GF-D8 (cell line): ENCODE measurements around the gene SEMA6A.

ENCODE experiments used
- DNase-seq: peaks from one replicate; lab custom pipeline; 2025; lab: John Stamatoyannopoulos, UW

Gene SEMA6A

DNA sequence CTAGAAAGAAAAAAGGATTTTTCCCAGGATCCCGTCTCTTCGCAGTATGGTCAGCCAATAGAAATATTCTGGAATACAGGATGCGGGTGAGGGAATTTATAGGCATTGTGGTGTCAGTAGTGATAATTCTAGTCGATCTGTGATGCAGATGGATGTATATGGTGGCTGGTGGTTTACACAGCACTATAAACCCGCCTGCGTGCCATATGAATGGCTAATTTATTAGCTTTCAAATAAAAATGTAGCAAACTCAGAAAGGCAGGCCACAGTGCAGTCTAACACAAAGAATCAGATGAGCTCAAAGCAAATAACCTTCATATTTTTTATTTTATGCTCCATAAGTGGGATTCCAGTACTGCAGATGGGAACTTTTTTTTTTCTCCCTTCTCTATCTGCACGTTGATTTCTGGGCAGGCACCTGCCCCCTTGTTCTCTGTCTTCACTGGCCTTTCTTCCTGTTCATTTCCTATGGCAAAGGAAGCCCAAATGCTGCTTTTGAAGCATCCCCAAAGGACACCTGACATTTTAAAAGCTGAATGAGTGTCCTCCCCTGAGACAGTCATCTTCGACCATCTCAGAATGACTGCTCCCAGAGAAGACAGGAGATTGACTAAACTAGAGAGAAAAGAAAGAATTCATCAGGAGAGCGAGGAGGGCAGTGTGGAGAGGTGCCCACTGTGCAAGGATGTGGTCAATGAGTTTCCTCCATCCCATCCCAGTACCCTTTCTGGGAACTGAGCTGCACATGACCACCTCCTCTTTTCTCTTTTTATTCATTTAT is 52.1 kb downstream of the SEMA6A start:
- no peak for DNase-seq

DNA sequence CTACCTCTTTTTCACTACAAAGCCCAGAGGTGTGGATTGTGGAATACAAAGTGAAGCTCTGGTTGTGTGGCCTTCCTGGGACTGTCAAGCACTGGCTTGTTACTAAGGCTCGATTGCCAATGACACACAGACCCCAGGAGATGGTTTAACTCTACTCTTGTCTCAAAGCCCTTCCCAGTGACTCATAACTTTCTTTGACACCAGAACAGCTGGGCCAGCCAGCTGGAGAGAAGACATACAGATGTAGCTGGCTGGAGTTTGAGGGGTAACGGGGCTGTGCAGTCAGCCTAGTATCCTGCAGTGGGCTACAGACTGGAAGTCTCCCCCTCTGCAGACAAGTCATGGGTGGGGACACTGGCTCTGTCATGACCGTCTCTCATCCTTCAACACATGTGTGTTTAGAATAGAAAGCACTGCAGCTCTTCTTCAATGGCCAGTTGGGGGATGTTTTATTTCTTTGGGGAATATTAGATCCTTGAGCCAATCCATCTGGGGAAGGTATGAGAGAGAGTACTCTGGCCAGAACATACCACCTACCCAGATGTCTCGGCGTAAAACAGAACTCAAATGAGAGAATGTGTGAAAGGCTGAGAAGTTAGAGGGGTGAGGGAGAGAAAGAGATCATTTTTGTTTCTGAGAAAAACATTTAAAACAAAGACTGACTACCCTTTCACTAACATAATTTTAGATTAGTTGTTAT is 53.3 kb downstream of the SEMA6A start:
- no peak for DNase-seq

GRCh38 chr5:116520771-116521170 is 53.9 kb downstream of the SEMA6A start:
- DNase-seq, result no peak

DNA sequence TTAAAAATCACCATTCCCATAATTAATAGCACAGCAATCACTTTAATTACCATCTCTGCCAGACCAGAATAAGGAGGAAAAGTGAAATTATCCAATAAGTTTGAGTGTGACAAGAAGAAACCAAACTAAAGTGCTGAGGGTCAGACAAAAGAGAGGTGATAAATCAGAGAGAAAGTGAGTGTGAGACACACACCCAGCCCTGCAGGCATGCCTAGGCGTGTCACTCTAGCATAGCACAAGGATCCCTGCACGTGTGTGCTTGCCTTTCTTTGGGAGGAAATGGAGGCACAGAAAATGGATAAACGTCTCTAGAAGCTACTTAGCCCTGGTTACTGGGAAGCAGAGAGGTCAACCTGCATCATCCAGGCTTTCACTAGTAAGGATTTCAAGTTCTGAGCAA is 56.2 kb downstream of the SEMA6A start:
- no peak for DNase-seq

- no peak for DNase-seq
These were observed 57.1 kb downstream of the SEMA6A start for GRCh38 chr5:116517488-116517887.

GRCh38 chr5:116516021-116516420 is 58.6 kb downstream of the SEMA6A start:
- no peak for DNase-seq

DNA sequence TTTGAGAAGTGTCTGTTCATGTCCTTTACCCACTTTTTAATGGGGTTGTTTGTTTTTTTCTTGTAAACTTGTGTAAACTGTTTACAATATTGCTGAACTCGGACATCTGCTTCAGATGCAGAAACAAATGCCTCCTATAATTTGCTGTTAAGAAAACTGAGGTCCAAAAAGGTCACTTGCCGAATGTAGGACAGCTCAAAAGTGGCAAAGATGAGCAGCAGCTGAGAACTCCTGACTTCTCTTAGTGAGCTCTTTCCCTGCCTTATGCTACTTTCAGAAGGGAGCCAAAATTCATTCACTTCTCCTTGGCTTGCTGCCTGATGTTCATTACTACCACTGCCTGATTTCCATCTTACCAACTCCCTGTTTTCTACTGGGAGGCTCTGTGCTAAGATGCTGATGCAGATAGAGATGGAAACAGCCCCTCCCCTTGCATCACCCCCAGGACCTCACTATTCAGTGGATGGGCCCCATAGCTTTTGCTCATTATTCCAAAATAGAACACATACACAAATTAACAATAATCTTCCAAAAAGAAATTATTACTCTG is 60.1 kb downstream of the SEMA6A start:
- DNase-seq, result no peak

DNA sequence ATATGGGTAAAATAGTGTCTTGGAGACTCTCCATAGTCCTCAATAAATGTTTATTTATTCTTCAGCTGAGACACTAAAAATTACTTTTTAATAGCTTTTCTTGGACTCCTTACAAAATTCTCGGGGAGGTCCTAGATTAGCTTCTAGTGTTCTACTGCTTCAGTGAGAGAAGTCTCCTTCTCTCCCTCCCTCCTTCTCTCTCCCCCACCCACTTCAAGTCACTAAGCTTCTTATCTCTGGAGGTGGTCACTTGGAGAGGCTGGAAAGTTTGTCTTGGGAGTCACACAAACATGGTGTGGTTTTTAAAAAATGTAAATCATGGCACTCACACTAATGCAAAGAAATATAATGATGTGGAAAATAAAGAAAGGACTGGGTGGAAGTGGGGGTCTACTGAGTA is 64.1 kb downstream of the SEMA6A start:
- DNase-seq, result no peak

DNA sequence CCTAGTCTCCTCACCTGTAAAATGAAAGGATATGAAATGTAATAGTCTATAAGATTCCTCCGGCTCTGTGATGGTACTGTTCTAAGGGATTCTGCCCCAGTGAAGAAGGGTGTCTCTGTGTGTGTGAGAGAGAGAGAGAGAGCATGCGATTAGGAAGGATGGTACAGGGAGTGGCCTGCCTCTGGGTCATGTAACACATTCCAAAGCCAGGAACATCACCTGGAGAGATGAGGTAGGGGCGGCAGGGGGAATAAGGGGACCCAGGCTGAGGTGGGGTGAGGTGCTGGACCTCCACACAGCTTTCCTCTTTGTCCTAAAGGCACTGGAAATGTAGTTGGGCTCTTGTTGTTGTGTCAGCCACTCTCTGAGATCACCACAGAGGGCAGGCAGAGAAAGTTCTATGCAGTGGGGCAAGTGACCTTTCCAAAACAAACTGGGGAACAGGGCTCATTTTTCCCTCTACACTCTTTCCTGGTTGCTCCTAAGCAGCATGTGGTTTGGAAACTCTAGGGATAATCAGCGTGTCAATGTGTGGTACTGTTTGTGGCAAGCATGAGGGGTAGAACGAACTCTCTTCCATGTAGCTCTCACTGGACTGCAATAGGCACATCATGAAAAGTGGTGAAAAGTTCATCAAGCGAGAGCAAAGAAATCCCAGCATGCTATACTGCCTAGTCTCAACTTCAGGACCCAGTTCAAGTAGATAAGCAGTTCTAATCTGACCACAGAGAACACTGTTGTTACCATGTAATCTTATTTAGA is 65.0 kb downstream of the SEMA6A start:
- no peak for DNase-seq

- no peak for DNase-seq
These were observed 65.8 kb downstream of the SEMA6A start for GRCh38 chr5:116508835-116509234.

DNA sequence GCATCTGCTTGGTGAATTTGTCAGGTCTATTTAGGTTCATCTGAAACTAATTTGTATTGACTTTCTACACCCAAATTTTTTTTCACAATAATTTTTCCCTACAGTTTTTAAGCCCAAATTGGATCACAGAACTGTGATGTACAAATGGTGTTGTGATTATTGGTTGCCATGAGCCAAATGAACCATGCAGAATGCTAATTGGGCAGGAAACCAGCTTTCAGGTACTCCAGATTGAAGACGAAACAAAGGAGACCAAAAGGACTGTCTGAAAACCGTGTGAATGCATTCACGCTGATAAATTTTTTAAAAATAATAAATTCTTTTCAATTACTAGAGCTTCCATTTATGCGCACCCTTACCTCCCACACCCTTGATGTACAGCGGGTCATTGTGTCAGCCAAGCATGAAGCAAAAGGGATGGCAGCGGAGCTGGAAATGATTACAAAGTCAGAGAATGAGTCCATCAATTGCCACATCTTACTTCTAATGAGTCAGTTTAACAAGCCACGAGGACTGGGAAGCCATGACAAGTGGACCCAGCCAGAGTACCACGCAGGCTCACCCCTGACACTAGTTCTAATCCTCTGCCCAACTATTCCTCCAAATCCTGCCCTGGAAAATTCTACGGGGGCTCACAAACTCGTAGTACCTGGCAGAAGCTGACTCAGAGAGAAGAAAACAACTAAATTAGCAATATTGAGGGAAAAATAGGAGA is 66.5 kb downstream of the SEMA6A start:
- DNase-seq, result no peak

DNA sequence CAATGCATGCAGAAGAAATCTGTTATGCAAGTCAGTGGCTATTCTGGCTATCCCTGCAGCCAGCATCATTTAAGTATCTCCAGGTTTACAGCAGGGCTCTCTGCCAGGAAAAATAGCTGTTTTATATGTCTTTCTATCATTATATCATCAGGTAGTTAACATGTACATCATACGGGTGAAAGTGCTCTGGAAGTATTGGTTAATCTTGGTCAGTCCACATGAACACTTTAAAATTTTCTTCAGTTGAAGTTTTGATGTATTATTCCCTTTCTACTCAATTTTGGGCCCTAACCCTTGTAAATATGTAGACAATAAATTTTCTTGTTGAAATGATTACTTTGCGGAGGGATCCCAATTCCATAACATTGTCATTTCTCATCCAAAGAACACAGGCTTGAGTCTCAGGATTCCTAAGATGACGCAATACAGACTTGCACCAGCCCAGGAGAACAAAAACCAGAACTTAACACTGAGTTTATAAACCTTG is 67.5 kb downstream of the SEMA6A start:
- no peak for DNase-seq

DNA sequence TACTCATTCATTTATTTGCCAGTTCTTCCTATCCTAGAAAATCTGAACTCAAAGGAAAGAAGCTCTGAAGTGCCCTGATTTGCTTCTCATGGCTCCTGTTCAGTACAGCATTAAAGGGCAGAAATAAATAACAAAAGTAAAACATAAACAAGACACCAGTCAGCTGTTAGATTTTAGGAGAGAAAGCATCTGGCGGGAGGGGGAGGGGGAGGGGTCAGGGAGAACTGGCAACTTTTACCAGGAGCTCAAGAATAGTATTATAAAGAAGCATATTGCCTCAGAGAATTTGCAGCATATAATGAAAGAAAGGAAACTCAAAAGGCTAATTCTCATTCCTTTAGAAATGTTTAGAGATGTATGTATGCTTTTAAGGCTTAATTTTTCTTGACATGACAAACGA is 68.1 kb downstream of the SEMA6A start:
- DNase-seq, result no peak

GRCh38 chr5:116504593-116505166 is 69.9 kb downstream of the SEMA6A start:
- no peak for DNase-seq

DNA sequence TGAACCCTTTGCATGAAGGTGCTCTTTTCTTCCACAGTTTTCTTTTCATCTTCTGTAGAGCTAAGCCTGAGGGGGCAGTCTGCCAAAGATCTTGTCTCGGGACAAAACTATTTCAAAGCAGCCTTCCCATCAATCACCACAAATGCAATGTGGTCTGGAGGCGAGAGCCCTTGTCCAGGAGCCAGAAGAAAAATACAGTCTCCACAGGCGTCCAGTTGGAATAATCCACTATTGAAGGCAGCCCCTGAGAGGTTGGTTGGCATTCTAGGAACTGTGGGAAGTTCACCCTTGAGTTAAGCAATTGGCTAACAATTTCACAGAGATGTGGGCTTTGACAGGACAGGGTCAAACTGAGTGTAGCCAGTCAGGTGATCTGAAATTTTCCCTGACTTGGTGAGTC is 72.0 kb downstream of the SEMA6A start:
- no peak for DNase-seq

GRCh38 chr5:116502138-116502537 is 72.5 kb downstream of the SEMA6A start:
- no peak for DNase-seq

- no peak for DNase-seq
These were observed 76.0 kb downstream of the SEMA6A start for GRCh38 chr5:116498503-116499048.

- DNase-seq, result no peak
These were observed 77.0 kb downstream of the SEMA6A start for GRCh38 chr5:116497631-116498030.

DNA sequence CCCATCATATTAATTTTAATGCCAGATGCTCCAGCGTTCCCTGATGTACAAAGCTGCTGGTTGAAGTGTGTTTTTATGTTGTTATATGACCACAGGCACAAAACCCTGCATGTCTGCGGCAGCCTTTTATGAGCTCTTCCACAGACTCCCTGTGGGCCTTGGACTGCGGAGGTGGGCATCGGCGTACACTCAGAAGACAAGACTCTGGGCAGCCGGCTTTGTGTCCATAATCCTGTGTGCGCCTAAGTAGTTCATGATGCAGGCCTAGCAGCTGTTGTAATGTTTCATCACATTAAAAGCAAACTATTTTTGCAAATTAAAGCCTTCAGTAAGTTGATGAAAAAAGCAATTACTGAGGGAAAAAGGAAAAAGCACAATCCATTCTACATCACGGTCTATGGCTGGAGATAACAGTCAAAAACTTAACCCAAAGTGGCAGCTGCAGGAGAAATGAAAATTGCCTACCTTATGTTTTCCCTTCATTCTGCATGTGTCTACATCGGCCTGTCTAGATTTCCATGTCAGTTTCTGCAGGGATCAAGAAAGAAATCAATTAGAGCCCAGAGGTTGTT is 78.8 kb downstream of the SEMA6A start:
- no peak for DNase-seq

DNA sequence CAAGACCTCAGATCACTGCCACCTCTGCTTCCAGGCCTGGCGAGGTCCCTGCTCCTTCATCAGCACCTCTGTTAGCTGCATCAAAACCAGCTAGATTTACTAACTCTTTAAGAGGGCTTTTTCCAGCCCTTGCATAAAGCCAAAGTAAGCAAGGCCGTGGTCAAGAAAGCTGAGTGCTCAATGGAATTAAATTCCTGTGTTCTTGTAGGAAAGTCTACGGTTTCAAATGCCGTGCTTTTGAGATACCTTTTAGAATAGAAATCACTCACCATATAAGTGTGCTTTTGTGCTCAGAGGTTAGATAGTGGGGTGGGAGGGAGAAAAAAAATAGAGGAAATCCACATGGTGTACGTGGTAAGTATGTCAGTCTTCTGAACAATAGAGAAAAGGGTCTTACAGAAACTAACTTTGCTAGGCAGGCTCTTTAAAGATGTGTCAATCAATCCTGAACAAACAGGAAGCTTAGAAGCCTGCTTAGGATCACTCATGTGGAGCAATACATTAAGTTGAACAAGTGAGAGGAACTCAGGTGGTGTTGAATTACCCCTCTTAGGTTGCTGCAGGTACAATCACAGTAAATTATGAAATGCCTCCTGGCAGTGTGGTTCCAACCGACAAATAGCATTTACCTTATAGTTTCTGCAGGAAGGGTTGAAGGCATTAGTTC is 79.7 kb downstream of the SEMA6A start:
- DNase-seq, result no peak
